SKM-1 treated with dmso at 0.1 percent for 144 hours (cell line): Measurements from ENCODE around the gene ANKRD33B.
"Not testable (repeated sequence)": the region's sequence is repeated elsewhere in the genome, so short reads cannot be mapped to it uniquely, and the experiment has no call there.

Experiments used
- DNase-seq: peaks from one replicate; lab custom pipeline; 2025; ENCODE audit not compliant: unreplicated experiment; lab: John Stamatoyannopoulos, UW

Gene ANKRD33B

DNA sequence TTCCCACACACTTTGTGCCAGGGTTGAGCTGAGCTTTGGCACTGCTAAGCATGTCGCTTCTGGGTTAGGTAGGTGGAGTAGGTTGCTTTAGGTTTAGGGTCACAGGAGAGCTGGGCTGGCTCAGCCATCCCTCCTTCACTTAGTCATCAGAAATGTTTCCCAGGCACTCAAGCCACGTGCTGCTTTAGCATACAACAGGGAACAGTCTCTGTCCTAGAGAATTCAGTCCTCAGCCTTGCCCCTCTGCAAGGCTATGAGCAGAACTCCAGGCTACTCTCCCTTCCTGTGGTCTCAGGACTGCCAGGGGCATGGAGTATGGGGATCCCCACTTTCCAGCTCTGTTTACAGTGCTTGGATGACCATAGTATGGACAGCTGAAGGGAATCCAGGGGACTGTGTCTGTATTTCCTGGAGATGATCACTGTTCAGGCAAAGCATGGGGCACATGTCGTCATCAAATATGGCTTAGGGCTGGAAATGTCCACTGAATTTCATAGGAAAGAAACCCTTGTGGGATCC lies 7.5 kb upstream of the ANKRD33B start:
- no peak for DNase-seq

DNA sequence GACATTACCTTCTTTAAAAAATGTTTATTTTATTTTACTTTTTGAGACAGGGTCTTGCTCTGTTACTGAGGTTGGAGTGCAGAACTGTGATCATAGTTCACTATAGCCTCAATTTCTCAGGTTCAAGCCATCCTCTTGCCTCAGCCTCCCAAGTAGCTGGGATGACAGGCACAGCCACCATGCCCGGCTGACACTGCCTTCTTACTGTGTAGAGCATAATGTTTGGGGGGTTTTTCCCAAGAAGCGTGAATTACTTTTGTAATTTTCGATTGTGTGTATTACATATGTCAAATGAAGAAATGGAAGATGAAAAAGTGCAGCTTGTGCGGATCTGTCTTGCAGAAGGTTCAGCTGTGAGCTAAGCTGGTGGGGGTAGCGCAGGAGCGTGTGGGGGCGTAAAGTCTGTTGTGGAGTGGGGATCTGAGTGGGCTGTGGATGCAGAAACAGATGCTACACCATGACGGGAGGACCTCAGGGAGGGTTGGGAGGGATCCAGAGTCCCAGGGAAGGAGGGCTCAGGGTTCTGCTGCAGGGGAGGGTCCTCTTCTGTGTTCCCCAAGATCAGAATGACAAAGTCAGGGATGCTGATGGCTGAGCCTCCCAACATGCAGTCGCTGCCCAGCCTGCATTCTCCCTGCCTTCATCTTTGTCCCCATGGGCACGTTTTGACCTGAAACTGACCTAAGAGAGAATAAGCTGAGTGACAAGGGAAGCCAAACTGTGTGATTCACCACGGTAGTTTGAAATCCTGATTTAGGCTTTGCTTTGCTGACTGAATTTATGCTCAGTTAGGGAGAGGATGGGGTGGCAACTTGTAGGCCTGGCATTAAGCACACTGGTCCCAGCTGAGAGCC lies 6.8 kb upstream of the ANKRD33B start:
- DNase-seq: no peak

GRCh38 chr5:10559151-10559550 lies 4.7 kb upstream of the ANKRD33B start:
- no peak for DNase-seq

DNA sequence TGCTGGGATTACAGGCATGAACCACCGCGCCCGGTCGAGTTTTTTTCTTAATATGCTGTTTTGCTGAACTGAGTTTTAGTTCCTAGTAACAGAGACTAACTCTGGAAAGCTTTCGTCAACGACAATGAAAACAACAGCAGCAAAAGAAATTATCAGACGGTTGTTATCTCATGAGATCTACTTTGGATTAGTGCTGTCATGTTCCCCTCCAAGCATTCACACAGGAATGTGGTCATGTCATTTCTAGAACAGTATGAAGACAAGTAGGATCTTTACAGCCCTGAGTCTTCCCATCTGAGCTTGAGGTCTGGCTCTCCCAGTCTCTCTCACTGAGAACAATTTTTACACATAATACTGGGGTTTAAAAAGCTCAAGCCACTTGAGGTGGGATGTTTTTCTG lies 4.0 kb upstream of the ANKRD33B start:
- DNase-seq: no peak

- DNase-seq: peak; percentile 54
These were observed 1.4 kb upstream of the ANKRD33B start for GRCh38 chr5:10562201-10563109.

DNA sequence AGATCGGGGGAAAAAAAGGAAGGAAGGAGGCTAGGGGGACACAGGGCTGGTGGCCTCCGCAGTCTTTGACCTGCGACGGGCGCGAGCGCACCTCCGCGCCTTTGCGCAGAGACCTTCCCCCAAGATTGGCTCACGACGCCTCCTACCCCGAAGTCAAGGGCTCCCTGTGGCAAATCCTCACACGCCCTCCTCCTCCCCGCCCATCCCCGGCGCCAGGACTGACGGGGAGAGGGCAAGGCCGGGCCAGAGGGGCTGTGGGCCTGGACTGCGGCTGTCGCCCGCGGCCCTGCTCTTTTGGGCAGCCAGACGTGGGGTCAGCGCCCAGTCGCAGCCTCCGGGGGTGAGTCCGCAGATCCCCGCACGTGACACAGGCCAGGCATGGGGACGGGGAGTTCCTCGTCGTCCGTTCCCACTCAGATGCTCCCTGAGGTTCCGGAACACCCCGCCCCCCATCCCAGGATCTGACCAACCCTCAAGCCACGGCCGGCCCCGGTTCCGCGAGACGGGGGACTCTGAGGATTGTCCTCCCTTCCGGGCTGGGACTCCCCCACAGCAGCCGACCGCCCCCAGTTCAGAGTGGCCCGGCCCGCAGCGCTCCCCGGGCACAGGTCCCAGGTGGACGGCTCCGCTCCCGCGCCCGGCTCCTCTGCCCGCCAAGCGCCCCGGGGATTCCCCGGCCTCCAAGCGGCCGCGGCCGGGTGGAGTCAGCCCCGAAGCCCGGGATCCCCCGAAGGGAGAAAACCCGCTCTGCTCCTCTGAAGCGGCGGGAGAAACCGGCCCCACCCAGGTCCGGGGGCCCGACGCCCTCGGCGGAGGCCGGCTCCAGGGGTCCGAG lies 543 bp upstream of the ANKRD33B start:
- DNase-seq: no peak

GRCh38 chr5:10564838-10565784 lies 1.2 kb downstream of the ANKRD33B start:
- no peak for DNase-seq

GRCh38 chr5:10565785-10566542 lies 2.1 kb downstream of the ANKRD33B start:
- DNase-seq: no peak

- DNase-seq: no peak
These were observed 2.7 kb downstream of the ANKRD33B start for GRCh38 chr5:10566543-10567068.

DNA sequence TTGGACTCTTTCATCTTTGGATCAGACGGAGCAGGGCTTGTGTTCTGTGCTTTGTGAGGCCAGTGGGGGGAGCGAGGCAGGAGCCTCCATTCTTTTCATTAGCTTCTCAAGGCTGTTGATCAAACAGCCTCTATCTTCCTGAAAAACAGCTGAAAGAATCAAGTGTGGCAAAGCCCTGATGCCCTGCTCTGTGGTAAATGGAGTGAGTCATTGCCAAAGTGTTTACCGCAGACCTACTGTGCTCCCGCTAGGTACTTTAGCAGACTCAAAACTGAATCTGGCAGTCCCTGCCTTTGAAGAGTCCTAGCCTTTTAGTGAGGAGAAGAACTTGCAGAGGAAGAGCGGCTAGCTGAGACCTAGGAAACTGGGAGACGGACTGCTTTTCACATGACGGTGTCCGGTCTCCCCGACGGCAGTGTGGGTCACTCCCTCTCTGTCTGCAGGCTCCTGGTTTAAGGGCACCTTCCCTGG lies 3.3 kb downstream of the ANKRD33B start:
- no peak for DNase-seq

DNA sequence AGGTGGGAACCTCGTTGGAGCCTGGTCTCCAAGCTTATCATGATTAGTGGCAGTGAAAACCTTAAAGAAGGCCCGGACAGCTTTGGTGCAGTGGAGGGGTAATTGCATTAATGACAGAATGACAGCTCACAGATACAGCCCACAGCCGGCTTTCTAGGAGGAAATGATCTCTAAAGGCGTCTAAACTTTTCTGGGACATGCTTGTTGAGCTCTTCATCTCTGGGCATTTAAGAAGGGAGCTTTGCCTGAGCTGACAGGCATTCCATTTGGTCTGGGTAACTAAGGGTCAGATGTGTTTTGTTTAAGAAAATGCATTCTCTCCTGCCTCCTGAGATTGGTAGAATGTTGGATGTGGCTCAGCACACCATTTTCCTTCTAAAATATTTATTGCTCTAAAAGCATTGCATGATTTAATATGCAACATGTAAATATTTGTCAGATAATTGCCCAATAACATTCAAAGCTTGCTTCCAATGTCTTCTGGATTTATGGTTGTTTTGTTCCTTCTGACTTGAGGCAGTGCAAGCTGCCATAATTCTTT lies 4.0 kb downstream of the ANKRD33B start:
- DNase-seq: no peak

- not testable (repeated sequence) for DNase-seq
These were observed 6.7 kb downstream of the ANKRD33B start for GRCh38 chr5:10570540-10570939.

GRCh38 chr5:10572451-10572850 lies 8.6 kb downstream of the ANKRD33B start:
- DNase-seq: no peak

DNA sequence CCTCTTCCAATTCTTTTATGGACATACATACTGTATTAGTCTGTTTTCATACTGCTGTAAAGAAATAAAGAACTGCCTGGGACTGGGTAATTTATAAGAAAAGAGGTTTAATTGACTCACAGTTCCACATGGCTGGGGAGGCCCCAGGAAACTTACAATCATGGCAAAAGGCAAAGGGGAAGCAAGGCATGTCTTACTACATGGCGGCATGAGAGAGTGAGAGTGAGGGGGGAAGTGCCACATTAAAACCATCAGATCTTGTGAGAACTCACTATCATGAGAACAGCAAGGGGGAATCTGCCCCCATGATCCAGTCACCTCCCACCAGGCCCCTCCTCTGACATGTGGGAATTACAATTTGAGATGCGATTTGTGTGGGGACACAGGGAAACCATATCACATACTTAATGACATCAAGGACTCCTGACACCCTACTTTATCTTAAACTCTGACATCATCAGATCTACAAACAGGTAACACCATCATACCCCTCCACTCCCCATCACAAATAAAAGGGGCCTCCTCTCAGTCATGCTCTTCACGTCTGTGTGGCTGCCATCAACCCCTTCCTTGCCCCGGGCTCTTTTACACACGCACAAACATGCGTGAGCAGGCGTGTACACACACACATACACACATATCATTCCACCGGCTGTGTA lies 9.7 kb downstream of the ANKRD33B start:
- no peak for DNase-seq

DNA sequence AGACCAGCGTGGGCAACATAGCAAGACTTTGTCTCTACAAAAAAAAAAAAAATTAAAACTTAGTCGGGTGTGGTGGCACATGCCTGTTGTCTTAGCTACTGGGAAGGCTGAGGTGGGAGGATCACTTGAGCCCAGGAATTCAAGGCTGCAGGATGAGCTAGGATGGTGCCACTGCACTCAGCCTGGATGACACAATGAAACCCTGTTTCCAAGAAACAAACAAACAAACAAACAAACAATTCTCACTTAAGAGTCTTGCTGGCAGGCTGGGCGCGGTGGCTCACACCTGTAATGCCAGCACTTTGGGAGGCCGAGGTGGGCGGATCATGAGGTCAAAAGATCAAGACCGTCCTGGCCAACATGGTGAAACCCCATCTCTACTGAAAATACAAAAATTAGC lies 11.0 kb downstream of the ANKRD33B start:
- not testable (repeated sequence) for DNase-seq

- no peak for DNase-seq
These were observed 12.4 kb downstream of the ANKRD33B start for GRCh38 chr5:10576121-10576789.

DNA sequence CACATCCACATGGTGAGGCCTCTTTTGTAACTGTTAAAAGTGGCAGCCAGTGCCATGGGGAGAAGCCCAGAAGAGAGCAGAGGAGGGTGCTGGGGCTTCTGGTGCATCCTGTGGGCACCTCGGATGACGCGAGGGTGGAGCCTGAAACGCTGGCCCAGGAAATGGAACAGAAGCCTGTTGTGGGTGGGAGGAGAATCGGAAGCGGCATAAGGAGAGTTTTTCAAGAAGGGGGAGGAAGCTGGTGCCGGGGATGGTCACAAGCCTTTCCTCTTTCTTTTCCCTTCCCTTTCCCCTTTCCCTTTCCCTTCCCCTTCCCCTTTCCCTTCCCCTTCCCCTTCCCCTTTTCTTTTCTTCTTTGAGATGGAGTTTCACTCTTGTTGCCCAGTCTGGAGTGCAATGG lies 12.9 kb downstream of the ANKRD33B start:
- DNase-seq: no peak
